ENCODE results near the gene SLC25A42.

DNA sequence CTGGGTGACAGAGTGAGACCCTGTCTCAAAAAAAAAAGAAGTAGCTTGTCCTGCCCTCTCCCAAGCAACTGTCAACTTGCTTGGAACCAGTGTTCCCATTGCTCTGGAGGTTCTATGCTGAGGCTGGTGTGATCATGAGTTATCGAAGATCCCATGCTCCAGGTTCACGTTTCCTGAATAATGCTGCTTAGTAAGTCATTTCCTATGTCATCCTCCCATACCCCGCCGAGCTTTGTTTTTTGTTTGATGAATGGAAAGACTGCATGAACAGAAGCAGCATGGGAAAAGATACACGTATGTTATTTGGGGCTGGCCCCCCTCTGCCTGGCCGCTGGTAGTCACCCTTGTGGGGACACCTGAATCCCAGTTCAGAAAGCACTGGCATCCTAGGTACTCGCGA lies 11.3 kb downstream of the SLC25A42 start:
- TF ChIP-seq CTCF (IDR thresholded peaks at IDR 0.05): no peak
- no peak for TF ChIP-seq EZH2 (IDR thresholded peaks at IDR 0.05; ENCODE audit: borderline replicate concordance, insufficient read depth, low read depth, low read length, poor library complexity, severe bottlenecking)
